Panc1 (cell line): ENCODE data around the gene C5. TPM values are rescaled to one million over a fixed set of nuclear protein-coding genes. Genes with fewer than 3 reads are reported as not detected.

Experiments used
- ATAC-seq: fragments of 200-7000 bp; cut with Tn5 transposase; 2 replicates; pipeline ENCODE4 v1.9.1; 2020; ENCODE audit warnings: mild to moderate bottlenecking, moderate library complexity
- BruUV-seq: library from RNA; stranded (reverse); fragments of 400-500 nt; replicated peaks from 2 replicates; lab custom pipeline; 2021; lab: Mats Ljungman, UMichigan
- CTCF ChIA-PET: fragments of 300-600 bp; sonication (Branson Sonifier 250); formaldehyde crosslinking; loops from one replicate; lab custom pipeline; 2022; ENCODE audit warnings: antibody characterized with exemption; lab: Charles Lee
- POLR2A ChIA-PET: fragments of 300-600 bp; sonication (Branson Sonifier 250); formaldehyde crosslinking; loops from one replicate; lab custom pipeline; 2022; ENCODE audit warnings: antibody characterized with exemption; lab: Charles Lee
- DNase-seq: peaks from one replicate; pipeline ENCODE4 v3.0.0-alpha.2; 2010; ENCODE audit warnings: low read depth, low spot score
- H3K27ac ChIP-seq: 2 replicates; pipeline ENCODE4 v1.5.1; 2011; ENCODE audit warnings: mild to moderate bottlenecking, low read length, inconsistent platforms
- H3K27me3 ChIP-seq: fragments of 200-500 bp; sonication (Bioruptor generic); 2 replicates; pipeline ENCODE4 v1.6.0; 2014; ENCODE audit warnings: low read length, inconsistent platforms; ENCODE audit not compliant: control insufficient read depth, insufficient read depth
- H3K36me3 ChIP-seq: fragments of 200-500 bp; sonication (Bioruptor generic); 2 replicates; pipeline ENCODE4 v1.5.1; 2014; ENCODE audit warnings: inconsistent platforms, mild to moderate bottlenecking, low read length, moderate library complexity; ENCODE audit not compliant: control insufficient read depth, insufficient read depth
- H3K4me1 ChIP-seq: 2 replicates; pipeline ENCODE4 v1.5.1; 2011; ENCODE audit warnings: inconsistent platforms, mild to moderate bottlenecking, low read length, moderate library complexity; ENCODE audit not compliant: control insufficient read depth, insufficient read depth
- H3K4me3 ChIP-seq, 2 experiments: 2 replicates each; pipeline ENCODE4 v1.5.1; 2011 to 2012; ENCODE audit warnings: low read depth in 2 of 2, low read length in 2 of 2, mild to moderate bottlenecking in 2 of 2, inconsistent platforms in 1 of 2, moderate library complexity in 1 of 2
- H3K9me3 ChIP-seq: fragments of 200-500 bp; sonication (Bioruptor generic); 2 replicates; pipeline ENCODE4 v1.5.1; 2014; ENCODE audit warnings: low read depth, mild to moderate bottlenecking, inconsistent platforms, low read length, moderate library complexity; ENCODE audit not compliant: control insufficient read depth, insufficient read depth
- POLR2AphosphoS5 ChIP-seq: IDR thresholded peaks from 2 replicates; pipeline ENCODE4 v1.6.1; 2012; ENCODE audit warnings: mild to moderate bottlenecking, low read depth, low read length, moderate library complexity
- SIN3A ChIP-seq: IDR thresholded peaks from 2 replicates; pipeline ENCODE4 v1.6.1; 2012; ENCODE audit warnings: low read depth, mild to moderate bottlenecking, low read length, moderate library complexity, borderline replicate concordance; ENCODE audit not compliant: insufficient read depth
- TCF7L2 ChIP-seq: IDR thresholded peaks from 2 replicates; pipeline ENCODE4 v1.6.1; 2011; ENCODE audit warnings: mild to moderate bottlenecking, low read depth, low read length, inconsistent platforms
- in situ Hi-C: cut with HindIII; loops from 2 replicates; pipeline ENCODE4 v1.10.0; 2016; ENCODE audit warnings: low sequenced_read_pairs, low pct_unique_long_range_greater_than_20kb
- intact Hi-C: fragments of 100-400 bp; cut with micrococcal nuclease; formaldehyde crosslinking; loops from one replicate; pipeline ENCODE4 v1.10.0; 2022; ENCODE audit not compliant: unreplicated experiment
- total RNA-seq: library from RNA; stranded (reverse); gene quantifications from one replicate; pipeline ENCODE4 v1.2.1, GENCODE V29; 2021; ENCODE audit not compliant: unreplicated experiment
- TF ChIP-seq, protein P1 (sequence below): fragments of 450-650 bp; IDR thresholded peaks from 2 replicates; pipeline ENCODE4 v1.5.1; 2017; ENCODE audit warnings: mild to moderate bottlenecking
- TF ChIP-seq, protein P2 (sequence below), 2 experiments: IDR thresholded peaks; 2 replicates each; pipeline ENCODE4 v1.6.1; 2011 to 2012; ENCODE audit warnings: low read depth in 2 of 2, control low read depth in 1 of 2, low read length in 1 of 2, mild to moderate bottlenecking in 1 of 2, moderate library complexity in 1 of 2; ENCODE audit not compliant: insufficient read depth in 1 of 2

The C5 gene
- total RNA-seq, 1 experiment from 2014 or later: 1.6 TPM

DNA sequence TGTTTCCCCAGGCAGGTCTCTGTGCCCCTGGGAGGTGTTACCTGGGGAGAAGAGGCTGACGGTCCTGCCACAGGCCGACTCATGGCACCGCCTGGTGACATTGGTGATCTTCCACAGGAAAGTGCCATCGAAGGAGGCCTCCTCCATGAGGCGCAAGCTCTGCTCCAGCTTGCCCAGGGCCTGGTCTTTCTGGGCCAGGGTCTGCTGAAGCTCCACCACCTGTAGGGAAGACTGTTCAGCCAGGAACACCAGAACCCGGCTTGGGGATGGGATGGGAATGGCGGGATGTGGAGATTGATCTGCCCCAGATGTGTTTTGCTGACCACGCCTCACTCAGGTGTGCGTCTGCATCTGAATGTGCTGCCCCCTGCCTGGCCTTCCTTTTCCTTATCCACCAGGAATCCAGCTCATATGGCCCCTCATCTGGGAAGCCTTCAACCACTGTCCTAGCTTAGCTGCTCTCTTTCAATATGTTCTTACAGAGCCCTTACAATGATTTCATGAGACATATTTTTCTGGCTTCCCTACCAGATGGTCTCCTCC, 138.7 kb downstream of the C5 start:
- ChIA-PET POLR2A (no interaction called here), CTCF (no interaction called here)
- ATAC-seq (no peak), DNase-seq (no peak)
- no peaks in the 10 kb centered on the region for H3K27me3 ChIP-seq
- H3K4me3 ChIP-seq: no peak overlapping the region
- TF ChIP-seq, protein P1, sequence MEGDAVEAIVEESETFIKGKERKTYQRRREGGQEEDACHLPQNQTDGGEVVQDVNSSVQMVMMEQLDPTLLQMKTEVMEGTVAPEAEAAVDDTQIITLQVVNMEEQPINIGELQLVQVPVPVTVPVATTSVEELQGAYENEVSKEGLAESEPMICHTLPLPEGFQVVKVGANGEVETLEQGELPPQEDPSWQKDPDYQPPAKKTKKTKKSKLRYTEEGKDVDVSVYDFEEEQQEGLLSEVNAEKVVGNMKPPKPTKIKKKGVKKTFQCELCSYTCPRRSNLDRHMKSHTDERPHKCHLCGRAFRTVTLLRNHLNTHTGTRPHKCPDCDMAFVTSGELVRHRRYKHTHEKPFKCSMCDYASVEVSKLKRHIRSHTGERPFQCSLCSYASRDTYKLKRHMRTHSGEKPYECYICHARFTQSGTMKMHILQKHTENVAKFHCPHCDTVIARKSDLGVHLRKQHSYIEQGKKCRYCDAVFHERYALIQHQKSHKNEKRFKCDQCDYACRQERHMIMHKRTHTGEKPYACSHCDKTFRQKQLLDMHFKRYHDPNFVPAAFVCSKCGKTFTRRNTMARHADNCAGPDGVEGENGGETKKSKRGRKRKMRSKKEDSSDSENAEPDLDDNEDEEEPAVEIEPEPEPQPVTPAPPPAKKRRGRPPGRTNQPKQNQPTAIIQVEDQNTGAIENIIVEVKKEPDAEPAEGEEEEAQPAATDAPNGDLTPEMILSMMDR: no peak
- TF ChIP-seq, protein P2, sequence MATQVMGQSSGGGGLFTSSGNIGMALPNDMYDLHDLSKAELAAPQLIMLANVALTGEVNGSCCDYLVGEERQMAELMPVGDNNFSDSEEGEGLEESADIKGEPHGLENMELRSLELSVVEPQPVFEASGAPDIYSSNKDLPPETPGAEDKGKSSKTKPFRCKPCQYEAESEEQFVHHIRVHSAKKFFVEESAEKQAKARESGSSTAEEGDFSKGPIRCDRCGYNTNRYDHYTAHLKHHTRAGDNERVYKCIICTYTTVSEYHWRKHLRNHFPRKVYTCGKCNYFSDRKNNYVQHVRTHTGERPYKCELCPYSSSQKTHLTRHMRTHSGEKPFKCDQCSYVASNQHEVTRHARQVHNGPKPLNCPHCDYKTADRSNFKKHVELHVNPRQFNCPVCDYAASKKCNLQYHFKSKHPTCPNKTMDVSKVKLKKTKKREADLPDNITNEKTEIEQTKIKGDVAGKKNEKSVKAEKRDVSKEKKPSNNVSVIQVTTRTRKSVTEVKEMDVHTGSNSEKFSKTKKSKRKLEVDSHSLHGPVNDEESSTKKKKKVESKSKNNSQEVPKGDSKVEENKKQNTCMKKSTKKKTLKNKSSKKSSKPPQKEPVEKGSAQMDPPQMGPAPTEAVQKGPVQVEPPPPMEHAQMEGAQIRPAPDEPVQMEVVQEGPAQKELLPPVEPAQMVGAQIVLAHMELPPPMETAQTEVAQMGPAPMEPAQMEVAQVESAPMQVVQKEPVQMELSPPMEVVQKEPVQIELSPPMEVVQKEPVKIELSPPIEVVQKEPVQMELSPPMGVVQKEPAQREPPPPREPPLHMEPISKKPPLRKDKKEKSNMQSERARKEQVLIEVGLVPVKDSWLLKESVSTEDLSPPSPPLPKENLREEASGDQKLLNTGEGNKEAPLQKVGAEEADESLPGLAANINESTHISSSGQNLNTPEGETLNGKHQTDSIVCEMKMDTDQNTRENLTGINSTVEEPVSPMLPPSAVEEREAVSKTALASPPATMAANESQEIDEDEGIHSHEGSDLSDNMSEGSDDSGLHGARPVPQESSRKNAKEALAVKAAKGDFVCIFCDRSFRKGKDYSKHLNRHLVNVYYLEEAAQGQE (IDR thresholded peaks at IDR 0.05; ENCODE audit: insufficient read depth in 1 of 2, low read depth in 2 of 2, low read length in 1 of 2): no peak
- TF ChIP-seq SIN3A: no peak
- TF ChIP-seq TCF7L2: no peak
- TF ChIP-seq POLR2AphosphoS5: no peak
- H3K4me1 ChIP-seq: no peaks in the 10 kb centered on the region
- intact Hi-C loops: no loop called here
- H3K9me3 ChIP-seq: no peaks in the 10 kb centered on the region
- BruUV-seq: no TSS peak
- in situ Hi-C loops: no loop called here
- no peak overlapping the region for H3K27ac ChIP-seq
- no peaks in the 10 kb centered on the region for H3K36me3 ChIP-seq

DNA sequence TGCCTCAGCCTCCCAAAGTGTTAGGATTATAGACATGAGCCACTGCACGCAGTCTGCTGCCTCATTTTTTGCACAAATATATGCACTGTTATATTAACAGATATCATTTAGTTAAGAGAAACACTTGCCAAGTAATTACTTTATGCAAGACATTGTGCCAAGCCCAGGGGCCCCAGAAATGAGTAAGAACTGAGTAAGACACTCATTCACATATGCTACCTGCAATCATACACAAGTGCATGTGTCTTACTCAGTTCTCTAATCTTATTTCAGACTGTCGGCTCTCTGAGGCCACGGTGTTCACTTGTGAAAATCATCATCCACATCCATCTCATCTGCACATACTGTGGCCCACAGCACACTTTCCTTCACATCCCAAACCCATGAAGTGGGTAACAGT, 139.4 kb downstream of the C5 start:
- TF ChIP-seq TCF7L2 (no peak), POLR2AphosphoS5 (no peak), SIN3A (no peak)
- TF ChIP-seq, protein P1: no peak
- TF ChIP-seq, protein P2 (IDR thresholded peaks at IDR 0.05; ENCODE audit: insufficient read depth in 1 of 2, low read depth in 2 of 2, low read length in 1 of 2): no peak
- Histone ChIP-seq H3K4me3 (no peak overlapping the region), H3K9me3 (no peaks in the 10 kb centered on the region), H3K27me3 (no peaks in the 10 kb centered on the region), H3K27ac (no peak overlapping the region), H3K4me1 (no peaks in the 10 kb centered on the region), H3K36me3 (no peaks in the 10 kb centered on the region)
- intact Hi-C loops (no loop called here), in situ Hi-C loops (no loop called here)
- DNase-seq (no peak), ATAC-seq (no peak)
- POLR2A ChIA-PET: no interaction called here
- CTCF ChIA-PET: no interaction called here
- no TSS peak for BruUV-seq
